Bronchial epithelial cell (primary cell): ENCODE results near the gene TOR2A. TPM values are rescaled to one million over a fixed set of nuclear protein-coding genes. Genes with fewer than 3 reads are reported as not detected.
A peak's percentile ranks its signal among the peaks of the same experiment; 100 is the strongest.

Experiments
- DNase-seq: peaks from one replicate; pipeline ENCODE4 v3.0.0-alpha.2; 2010; ENCODE audit warnings: low read depth
- FAIRE-seq: peaks from 2 replicates; lab custom pipeline; 2011; peaks lifted over from hg19 to GRCh38; lab: Jason Lieb, UNC
- H3K27me3 ChIP-seq: 2 replicates; pipeline ENCODE4 v1.5.1; 2011; ENCODE audit warnings: low read length; ENCODE audit not compliant: control insufficient read depth, insufficient read depth
- H3K36me3 ChIP-seq: 2 replicates; pipeline ENCODE4 v1.5.1; 2011; ENCODE audit warnings: low read length; ENCODE audit not compliant: control insufficient read depth, insufficient read depth
- H3K4me3 ChIP-seq: 2 replicates; pipeline ENCODE4 v1.5.1; 2011; ENCODE audit warnings: mild to moderate bottlenecking, low read depth, low read length, control low read depth
- total RNA-seq: library from RNA; depleted of rRNA; stranded (reverse); fragments of >200 nt; gene quantifications from 2 replicates; pipeline ENCODE4 v1.2.1, GENCODE V29; 2014
- TF ChIP-seq, protein P1 (sequence below): IDR thresholded peaks from 2 replicates; pipeline ENCODE4 v1.5.1; 2011; ENCODE audit warnings: mild to moderate bottlenecking, moderate library complexity, low read length, control low read depth, inconsistent platforms; ENCODE audit not compliant: insufficient read depth, severe bottlenecking

TOR2A gene
- total RNA-seq, 1 donor from 2014 or later = 1.8 TPM

DNA sequence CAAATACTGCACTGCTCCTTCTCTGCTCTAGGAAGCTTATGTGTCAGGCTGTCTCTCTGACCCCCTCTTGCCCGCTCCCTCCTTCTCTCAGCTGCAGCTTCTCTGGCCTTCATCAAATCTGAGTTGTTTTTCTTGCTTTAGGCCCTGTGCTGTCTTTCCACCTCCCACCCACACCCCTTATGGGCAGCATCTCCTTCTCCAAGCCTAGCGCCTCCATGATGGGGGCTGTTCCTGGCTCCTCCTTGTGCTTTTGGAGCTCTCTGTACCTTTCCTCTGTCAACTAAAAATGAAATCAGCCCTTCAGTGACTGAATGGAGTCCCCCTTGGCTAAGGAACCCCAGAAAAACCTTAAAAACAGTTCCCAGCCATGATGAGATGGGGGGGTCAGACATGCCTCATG is 35.0 kb downstream of the TOR2A start:
- DNase-seq = no peak
- H3K36me3 ChIP-seq = no peaks in the 10 kb centered on the region
- H3K4me3 ChIP-seq = no peak overlapping the region
- no peak for FAIRE-seq
- TF ChIP-seq, protein P1, sequence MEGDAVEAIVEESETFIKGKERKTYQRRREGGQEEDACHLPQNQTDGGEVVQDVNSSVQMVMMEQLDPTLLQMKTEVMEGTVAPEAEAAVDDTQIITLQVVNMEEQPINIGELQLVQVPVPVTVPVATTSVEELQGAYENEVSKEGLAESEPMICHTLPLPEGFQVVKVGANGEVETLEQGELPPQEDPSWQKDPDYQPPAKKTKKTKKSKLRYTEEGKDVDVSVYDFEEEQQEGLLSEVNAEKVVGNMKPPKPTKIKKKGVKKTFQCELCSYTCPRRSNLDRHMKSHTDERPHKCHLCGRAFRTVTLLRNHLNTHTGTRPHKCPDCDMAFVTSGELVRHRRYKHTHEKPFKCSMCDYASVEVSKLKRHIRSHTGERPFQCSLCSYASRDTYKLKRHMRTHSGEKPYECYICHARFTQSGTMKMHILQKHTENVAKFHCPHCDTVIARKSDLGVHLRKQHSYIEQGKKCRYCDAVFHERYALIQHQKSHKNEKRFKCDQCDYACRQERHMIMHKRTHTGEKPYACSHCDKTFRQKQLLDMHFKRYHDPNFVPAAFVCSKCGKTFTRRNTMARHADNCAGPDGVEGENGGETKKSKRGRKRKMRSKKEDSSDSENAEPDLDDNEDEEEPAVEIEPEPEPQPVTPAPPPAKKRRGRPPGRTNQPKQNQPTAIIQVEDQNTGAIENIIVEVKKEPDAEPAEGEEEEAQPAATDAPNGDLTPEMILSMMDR = no peak
- H3K27me3 ChIP-seq = no peaks in the 10 kb centered on the region

GRCh38 chr9:127698985-127699670 is 36.0 kb downstream of the TOR2A start:
- Histone ChIP-seq H3K36me3 (no peaks in the 10 kb centered on the region), H3K4me3 (peak overlapping the region; percentile 35), H3K27me3 (no peaks in the 10 kb centered on the region)
- no peak for FAIRE-seq
- peak; percentile 93 for DNase-seq
- TF ChIP-seq, protein P1 = peak; percentile 16

GRCh38 chr9:127698386-127698785 is 36.7 kb downstream of the TOR2A start:
- Histone ChIP-seq H3K36me3 (no peaks in the 10 kb centered on the region), H3K27me3 (no peaks in the 10 kb centered on the region), H3K4me3 (no peak overlapping the region)
- no peak for DNase-seq
- no peak for FAIRE-seq
- TF ChIP-seq, protein P1 = no peak

GRCh38 chr9:127697575-127697974 is 37.5 kb downstream of the TOR2A start:
- no peaks in the 10 kb centered on the region for H3K27me3 ChIP-seq
- no peaks in the 10 kb centered on the region for H3K36me3 ChIP-seq
- TF ChIP-seq, protein P1 = no peak
- DNase-seq = no peak
- H3K4me3 ChIP-seq = no peak overlapping the region
- FAIRE-seq = no peak

DNA sequence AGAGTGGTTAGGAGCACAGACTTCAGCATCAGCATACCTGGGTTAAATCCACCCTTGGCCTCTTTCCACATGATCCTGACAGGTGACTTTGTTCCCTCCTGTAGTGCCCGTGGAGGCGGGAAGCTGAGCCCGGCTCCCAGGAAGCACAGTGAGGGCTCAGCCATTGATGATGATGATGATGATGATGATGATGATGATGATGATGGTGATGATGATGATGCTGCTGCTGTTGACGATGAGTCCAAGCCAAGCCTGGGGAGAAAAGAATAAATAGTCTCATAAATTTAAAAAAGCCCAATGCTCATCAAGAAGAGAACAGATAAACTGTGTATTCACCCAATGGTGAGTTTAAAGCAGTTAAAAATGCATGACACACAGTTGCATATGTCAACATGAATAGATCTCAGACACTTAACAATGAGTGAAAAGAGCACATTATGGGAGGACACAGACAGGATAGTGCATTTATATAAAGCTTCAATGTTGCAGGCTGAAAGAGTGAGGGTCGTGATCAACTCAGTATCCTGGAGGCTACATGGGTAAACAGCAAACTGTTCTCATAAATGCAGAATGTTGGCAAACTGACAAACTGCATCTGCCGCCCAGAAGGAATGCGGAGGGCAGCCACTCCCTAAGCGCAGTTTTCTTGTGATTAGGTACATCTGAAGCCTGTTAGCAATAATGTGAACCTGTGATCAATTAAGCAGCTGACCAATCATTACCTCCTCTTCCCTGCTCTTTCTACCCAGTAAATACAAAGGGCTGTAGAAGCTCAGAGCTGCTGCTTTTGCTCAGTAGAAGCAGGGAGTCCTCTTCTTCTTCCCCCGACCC is 40.0 kb downstream of the TOR2A start:
- Histone ChIP-seq H3K27me3 (no peaks in the 10 kb centered on the region), H3K4me3 (no peak overlapping the region), H3K36me3 (no peaks in the 10 kb centered on the region)
- DNase-seq (no peak), FAIRE-seq (no peak)
- TF ChIP-seq, protein P1 = no peak
